Epithelial cell of esophagus (primary cell): ENCODE results near the gene EPB41.
A peak's percentile ranks its signal among the peaks of the same experiment; 100 is the strongest.
"Not testable (repeated sequence)": the region's sequence is repeated elsewhere in the genome, so short reads cannot be mapped to it uniquely, and the experiment has no call there.

ENCODE experiments used
- DNase-seq: peaks from one replicate; pipeline ENCODE4 v3.0.0; 2010; ENCODE audit warnings: low read depth
- H3K4me3 ChIP-seq: 2 replicates; pipeline ENCODE4 v1.5.1; 2011; ENCODE audit warnings: mild to moderate bottlenecking, low read length, control low read depth
- TF ChIP-seq, protein P1 (sequence below): IDR thresholded peaks from 2 replicates; pipeline ENCODE4 v1.5.1; 2011; ENCODE audit warnings: low read depth, mild to moderate bottlenecking, low read length, control low read depth, inconsistent platforms; ENCODE audit not compliant: insufficient read depth; ENCODE audit errors: missing control alignments

The EPB41 gene

DNA sequence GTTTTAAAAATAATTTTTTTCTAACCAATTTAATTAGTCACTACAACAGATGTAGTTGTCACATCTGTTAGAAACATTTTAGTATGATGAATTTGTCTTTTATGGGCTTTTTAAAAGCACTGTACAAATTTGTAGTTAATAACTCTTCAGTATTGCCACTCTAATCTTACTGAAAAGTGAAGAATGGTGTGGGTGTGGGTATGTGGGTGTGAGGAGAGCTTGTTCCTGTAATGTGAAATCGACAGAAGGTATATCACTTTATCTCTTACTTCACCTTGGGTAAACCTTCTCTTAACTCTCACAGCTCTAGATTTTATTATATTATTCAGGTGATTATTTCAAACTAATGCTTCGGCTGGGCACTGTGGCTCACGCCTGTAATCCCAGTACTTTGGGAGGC lies 166.8 kb downstream of the EPB41 start:
- DNase-seq, result no peak
- TF ChIP-seq, protein P1, sequence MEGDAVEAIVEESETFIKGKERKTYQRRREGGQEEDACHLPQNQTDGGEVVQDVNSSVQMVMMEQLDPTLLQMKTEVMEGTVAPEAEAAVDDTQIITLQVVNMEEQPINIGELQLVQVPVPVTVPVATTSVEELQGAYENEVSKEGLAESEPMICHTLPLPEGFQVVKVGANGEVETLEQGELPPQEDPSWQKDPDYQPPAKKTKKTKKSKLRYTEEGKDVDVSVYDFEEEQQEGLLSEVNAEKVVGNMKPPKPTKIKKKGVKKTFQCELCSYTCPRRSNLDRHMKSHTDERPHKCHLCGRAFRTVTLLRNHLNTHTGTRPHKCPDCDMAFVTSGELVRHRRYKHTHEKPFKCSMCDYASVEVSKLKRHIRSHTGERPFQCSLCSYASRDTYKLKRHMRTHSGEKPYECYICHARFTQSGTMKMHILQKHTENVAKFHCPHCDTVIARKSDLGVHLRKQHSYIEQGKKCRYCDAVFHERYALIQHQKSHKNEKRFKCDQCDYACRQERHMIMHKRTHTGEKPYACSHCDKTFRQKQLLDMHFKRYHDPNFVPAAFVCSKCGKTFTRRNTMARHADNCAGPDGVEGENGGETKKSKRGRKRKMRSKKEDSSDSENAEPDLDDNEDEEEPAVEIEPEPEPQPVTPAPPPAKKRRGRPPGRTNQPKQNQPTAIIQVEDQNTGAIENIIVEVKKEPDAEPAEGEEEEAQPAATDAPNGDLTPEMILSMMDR, result no peak
- H3K4me3 ChIP-seq, result no peak overlapping the region

DNA sequence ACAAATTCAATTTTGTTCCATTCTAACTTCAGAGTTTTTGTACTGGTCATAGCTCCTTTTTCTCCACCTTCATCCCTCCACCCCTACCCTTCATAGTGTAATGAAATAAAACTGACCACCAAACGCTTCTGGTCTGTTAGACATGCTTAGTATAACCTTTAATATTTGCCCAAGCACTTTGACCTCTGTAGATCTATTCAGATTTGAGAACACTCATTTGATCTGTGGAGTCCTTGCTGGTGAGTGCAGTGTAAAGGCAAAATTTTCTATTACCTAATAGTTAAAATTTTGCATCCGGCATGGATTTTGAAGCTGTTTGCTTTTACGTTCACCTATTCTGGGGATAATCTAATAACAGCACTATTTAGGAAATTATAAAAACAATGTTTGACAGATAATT lies 168.2 kb downstream of the EPB41 start:
- TF ChIP-seq, protein P1, result no peak
- DNase-seq, result no peak
- H3K4me3 ChIP-seq, result no peak overlapping the region

DNA sequence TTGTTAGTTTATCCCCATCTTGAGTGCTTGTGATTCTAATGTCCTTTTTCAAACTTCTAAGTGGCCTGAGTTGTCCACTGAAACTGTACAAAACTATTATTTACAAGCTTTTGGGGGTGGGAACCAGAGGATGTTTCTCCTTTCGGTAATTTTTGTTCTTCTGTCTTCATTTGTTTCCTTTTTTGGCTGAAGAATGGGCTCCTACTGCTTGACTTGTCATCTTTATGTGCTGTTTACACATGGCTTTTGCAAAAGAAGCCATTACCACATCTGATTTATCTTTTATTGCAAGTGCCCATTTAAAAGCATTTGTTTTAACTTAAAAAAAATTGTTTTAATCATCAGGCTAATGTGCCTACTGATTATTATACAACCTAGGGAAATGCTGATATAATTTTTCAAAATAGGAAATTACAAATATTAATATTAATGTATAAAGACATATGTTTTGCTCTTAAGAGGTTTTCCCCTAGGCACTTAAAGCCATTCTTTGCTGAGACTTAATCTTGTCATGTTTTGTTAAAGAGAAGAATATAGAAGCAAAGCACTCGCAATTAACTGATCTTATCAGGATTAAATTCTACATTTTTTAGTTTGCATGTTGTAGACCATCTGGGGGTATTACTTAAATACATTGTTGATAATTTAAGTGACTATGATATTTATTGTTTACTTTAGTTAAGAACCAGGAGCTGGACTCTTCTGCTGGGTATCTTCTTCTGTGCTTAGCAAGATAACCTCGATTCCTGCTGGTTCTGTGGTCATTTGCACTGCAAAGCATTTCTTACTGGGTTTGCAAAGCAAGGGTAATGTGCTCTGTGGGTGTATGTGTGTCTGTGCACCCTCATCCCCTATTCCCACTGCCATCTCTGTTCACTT lies 169.2 kb downstream of the EPB41 start:
- no peak overlapping the region for H3K4me3 ChIP-seq
- DNase-seq, result no peak
- TF ChIP-seq, protein P1, result no peak

DNA sequence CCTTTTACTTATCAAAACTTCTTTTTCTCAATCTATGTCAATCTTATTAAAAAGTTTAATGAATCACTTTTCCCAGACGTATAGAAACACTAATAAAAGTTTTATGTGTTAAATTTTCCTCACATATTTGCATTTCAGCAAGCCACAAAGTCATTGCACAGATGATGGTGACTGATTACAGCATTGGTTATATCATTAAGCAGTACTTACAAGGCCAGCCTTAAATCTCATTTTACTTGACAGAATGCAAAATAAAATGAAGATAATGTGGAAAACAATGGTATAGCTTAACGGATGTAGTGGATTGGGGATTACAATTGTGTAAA lies 169.8 kb downstream of the EPB41 start:
- no peak overlapping the region for H3K4me3 ChIP-seq
- TF ChIP-seq, protein P1, result no peak
- no peak for DNase-seq

DNA sequence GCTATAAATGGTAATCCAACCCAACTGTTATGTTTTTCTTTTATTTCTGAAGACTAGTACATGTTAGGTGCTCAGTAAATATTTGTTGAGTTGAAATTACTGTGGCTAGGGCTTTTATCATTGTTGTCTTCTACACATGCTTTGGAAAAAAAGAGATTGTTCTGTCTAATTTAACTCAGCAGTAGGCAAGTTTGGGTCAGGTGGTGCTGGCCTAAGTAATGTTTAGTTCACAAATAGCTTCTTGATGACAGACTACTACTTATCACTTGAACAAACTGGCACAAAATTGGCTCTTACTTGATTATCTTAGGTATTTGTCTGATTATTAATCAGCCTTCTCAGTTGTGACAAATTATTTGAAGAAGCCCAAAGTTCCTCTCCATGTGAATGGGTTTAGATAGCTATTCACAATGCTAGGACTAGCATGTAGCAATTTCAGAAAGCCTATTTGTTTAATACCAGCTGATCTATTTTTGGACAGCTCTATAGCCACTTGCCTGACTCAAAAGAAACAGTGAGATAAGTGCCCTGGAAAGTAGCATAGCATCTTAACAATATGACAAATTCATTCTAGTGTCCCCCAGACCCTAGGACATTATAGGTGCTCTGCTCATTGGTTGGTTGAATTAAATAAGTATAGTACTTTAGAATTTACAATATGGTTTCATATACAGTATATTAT lies 176.7 kb downstream of the EPB41 start:
- TF ChIP-seq, protein P1, result no peak
- H3K4me3 ChIP-seq, result no peak overlapping the region
- DNase-seq, result no peak

DNA sequence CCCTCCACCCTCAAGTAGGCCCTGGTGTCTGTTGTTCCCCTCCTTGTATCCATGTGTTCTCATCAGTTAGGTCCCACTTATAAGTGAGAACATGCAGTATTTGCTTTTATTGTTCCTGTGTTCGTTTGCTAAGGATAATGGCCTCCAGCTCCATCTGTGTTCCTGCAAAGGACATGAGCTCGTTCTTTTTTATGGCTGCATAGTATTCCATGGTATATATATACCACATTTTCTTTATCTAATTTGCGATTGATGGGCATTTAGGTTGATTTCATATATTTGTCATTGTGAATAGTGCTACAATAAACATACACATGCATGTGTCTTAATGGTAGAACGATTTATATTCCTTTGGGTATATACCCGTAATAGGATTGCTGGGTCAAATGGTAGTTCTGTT lies 178.3 kb downstream of the EPB41 start:
- not testable (repeated sequence) for DNase-seq, H3K4me3 ChIP-seq

DNA sequence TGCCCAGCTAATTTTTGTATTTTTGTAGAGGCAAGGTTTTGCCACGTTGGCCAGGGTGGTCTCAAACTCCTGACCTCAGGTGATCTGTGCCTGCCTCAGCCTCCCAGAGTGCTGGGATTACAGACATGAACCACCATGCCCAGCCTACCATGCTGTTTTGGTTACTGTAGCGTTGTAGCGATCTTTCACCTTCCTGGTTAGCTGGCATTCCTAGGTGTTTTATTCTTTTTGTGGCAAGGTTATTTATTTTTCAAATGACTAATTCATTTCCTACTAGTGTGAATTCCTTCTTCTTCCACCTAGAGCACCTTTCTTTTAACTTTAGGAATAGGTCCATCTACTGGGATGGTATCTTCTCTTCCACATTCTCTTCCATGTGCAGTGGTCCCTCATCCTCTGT lies 180.1 kb downstream of the EPB41 start:
- TF ChIP-seq, protein P1, result no peak
- peak; percentile 50 for DNase-seq
- H3K4me3 ChIP-seq, result no peak overlapping the region
